Retina (tissue), 1 donor: ENCODE data around the gene NRBF2.
"Not testable (repeated sequence)": the region's sequence is repeated elsewhere in the genome, so short reads cannot be mapped to it uniquely, and the experiment has no call there.

ENCODE experiments used
- DNase-seq: peaks from one replicate; pipeline ENCODE4 v3.0.0-alpha.2; 2016

NRBF2 gene

DNA sequence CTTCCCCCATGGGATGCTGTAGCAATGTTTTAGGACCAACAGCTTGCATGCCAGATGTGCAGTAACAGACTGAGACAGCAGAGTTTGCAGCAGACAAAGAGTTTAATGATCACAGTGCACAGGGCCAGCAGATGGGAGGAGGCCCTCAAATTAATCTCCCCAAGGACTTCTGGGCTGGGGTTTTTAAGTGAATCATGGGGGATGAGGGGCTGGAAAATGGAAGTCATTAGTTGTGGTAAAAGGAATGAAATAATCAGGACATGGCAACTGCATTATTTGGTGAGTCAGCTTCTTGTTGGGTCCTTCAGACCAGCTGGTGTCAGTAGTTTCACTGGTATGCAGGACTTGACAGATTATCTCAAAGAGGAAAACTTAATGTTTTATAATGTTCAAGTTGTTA is 12.6 kb upstream of the NRBF2 start:
- DNase-seq: peak; percentile 8

DNA sequence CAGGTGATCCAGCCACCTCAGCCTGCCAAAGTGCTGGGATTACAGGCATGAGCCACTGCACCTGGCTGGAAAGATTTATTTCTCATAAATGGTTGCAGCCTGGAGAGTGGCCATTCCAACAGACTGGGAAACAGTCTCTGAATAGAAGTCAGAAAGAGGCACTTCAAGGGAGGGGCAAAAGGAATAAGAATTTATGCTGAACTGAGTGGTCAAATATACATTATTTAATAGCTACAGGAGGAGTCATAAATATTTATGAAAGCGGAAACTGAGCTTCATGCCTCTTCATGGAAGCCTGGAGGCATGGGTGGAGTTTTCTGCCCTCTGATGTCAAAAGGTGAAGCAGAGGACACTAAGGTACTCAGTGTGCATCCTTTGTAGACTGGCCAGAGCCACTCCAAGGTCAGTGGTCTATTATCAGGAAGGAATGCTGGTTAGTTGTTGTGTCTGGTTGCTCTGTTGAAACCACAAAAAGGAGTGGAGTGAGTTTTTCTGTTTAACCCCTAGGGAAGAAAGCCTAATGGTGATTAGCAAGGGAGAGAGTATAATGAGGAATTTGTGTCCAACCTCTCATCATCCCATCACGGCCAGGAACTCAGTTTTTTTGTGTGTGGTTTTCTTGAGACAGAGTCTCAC is 9.3 kb upstream of the NRBF2 start:
- DNase-seq: no peak

DNA sequence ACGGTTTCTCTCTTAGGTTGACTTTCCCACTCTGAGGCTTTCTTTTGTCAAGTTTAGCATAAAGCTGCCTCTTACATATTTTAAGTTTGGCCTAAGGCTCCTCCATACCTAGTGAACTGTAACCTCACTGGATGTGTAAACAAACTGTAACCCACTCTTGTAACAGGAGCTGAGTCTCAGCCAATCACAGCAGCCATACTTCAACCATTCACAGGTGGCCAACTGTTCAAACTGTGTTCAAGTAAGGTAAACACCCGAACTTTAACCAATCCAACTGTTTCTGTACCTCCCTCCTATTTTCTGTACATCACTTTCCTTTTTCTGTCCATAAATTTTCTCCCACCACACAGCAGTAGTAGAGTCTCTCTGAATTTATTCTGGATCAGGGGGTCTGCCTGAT is 7.7 kb upstream of the NRBF2 start:
- DNase-seq: no peak

DNA sequence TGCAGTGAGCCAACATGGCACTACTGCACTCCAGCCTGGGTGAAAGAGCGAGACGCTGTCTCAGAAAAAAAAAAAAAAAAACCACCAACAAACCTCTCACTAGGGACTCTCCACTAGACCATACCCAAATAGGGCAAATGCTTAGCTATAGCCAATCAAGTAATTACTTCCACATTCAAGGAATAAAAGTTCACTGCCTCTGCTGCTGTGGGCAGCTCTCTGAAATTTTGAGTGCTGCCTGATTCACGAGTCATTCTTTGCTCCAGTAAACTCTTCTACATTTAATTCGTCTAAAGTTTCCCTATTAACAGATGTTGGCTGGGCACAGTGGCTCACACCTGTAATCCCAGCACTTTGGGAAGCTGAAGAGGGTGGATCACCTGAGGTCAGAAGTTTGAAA is 4.7 kb upstream of the NRBF2 start:
- no peak for DNase-seq

DNA sequence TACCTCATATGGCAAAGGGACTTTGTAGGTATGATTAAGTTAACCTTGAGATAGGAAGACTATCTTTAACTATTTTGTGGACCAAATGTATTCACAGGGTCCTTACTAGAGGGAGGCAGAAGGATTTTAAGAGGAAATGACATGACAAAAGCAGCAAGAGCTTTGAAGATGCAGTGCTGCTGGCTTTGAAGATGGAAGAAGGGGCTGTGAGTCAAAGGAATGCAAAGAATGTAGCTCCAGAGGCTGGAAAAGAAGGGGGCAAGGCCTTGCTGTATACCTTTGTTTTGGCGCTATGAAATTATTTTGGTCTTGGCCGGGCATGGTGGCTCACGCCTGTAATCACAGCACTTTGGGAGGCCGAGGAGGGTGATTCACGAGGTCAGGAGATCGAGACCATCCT is 3.2 kb upstream of the NRBF2 start:
- DNase-seq: no peak

DNA sequence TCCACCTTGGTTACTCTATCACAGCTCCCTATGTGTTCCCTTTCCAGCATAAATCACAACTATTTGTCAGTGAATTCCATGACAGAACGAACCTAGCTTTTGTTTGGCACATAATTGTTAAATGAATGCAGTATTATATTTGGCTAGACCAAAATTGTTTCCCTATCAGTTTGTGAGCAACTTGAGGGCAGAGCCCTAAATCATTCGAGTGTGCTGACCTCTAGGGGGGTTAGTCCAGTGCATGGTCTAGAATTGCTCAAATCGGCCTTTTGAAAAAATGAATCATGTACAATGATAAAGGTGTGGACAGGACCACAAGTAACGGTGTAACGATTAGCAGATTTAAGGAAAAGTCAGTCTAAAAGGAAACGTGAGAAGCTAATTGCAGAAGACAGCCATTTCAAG is 475 bp upstream of the NRBF2 start:
- no peak for DNase-seq

DNA sequence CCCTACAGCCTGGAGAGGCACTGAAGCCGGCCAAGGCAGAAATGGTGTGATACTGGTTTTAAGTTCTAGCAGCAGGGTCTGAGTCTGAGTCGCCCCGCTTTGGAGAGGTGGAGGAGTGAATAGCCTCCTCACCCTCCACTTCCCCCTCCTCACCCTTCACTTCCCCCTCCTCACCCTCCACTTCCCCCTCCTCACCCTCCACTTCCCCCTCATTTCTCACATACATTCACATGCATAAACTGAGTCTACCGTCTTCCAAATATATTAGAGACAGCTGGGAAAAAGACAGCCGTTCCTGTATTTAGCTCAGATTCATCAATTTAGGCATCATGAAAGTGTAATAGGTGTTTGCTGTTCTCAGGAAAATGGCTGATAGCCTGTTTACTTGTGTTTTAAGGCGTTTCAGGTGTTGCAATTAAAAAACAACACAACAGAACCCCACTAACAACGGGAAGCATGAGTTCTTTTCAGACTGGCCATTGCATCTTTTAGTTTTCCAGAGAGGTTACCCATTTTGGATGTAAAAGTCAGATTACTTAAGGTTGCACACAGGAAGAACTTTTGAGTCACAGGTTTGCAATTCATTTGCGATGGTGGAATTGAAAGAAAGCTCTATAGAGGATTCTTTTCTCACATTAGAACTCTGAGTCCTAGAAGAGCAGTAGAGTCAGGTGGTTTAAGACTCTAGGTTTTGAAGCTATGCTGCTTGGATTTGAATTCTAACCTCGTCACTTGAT is 861 bp downstream of the NRBF2 start:
- no peak for DNase-seq

DNA sequence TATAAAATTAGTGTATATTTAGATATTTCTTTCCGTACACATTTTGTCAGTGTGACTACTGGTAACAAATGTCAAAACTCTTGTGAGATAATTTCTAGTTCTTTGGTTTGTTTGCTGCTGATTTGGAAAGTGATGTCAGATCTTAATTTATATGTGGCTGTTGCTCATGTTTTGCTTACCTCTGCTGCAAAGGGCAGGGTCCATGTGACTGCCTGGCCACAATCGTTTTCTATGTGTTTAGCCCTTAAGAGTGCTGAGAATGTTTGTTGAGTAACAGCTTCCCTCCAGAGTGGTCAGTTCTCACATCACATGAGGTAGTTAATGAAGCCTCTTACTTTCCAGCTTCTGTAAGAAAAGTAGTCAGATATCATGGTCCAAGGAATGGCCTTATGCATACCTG is 4.2 kb downstream of the NRBF2 start:
- no peak for DNase-seq

DNA sequence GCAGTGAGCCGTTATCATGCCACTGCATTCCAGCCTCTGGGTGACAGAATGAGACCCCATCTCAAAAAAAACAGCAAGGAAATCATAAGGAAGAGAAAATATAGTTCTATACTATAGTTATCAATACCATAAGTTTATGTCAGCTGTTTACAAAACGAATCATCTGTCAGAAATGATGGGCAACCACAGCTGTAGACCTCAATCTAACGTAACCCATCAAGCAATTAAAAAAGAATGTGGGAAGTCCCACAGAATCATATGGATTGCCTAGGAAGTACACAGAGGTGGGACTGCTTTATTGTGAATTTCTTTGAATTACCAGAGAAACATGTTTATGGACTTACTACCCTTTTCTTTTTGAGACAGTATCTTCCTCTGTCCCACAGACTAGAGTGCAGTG is 6.9 kb downstream of the NRBF2 start:
- DNase-seq: no peak

DNA sequence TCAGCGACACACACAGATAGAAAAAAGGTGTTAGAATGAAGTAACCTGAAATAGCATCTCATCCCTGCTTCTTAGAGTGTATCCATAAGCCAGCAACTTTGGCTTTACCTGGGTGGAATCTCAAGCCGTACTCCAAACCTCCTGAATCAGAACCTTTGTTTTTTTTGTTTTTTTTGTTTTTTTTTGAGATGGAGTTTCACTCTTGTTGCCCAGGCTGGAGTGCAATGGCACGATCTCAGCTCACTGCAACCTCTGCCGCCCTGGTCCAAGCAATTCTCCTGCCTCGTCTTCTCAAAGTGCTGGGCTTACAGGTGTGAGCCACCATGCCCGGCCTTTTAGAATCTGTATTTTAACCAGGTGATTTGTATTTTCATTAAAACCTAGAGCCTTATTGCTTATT is 9.0 kb downstream of the NRBF2 start:
- no peak for DNase-seq

DNA sequence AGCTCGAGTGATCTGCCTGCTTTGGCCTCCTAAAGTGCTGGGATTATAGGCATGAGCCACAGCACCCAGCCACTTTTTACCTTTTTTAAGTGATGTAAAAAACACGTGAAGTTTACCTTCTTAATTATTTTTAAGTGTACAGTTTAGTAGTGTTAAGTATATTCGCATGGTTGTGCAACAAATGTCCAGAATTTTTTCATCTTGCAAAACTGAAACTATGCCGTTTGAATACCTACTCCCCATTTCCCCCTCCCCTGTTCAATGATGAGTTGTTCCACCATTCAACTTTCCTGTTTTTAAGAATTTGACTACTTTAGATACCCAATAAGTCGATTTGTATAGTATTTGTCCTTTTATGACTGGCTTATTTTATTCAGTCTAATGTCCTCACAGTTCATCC is 10.9 kb downstream of the NRBF2 start:
- no peak for DNase-seq

DNA sequence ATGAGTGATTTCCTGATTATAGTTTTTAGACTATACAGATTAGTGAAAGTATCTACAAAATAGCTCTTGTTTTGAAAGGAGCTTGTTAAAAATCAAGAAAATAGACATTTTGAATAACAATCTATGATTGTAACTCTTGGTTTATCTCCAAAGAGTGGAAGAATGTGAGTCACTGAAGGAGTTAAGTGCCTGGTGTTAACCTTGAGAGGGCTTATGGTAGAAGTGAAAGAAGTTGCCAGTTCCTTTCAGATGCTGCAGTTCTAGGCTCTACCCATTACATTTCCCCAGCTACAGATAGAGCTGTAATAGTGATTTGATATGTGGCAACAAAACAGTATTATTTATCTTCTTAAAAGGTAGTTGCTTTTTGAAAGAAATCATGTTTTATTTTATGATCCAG is 12.7 kb downstream of the NRBF2 start:
- DNase-seq: no peak

DNA sequence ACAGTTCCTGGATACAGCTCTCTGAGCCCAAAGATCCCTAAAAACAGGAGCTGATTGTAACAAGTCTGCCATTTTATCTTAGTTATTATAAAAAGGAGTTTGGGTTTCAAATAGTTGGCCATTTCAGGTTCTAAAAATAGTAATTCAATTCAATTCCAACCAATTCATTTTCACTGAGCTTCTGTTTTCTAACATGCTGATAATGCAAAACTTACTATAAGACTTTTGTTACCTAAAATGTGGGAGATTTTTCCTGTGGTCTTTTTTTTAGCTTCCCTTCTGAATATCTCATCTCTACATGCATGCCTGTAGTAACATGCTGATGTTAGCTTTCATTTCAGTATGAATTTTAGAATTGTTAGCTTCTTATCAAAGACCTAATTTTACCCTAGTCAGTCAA is 13.4 kb downstream of the NRBF2 start:
- no peak for DNase-seq

DNA sequence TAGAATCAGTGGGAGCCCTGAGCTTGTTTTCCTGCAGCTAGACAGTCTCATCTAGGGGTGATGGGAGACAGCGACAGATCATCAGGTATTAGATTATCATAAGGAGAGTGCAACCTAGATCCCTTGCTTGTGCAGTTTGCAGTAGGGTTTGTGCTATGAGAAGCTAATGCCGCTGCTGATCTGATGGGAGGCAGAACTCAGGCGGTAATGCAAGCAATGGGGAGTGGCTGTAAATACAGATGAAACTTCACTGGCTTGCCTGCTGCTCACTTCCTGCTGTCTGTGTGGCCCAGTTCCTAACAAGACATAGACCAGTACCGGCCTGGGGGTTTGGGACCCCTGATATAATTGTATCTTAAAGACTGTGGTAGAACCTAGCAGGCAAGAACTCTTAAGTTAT is 17.6 kb downstream of the NRBF2 start:
- DNase-seq: no peak

DNA sequence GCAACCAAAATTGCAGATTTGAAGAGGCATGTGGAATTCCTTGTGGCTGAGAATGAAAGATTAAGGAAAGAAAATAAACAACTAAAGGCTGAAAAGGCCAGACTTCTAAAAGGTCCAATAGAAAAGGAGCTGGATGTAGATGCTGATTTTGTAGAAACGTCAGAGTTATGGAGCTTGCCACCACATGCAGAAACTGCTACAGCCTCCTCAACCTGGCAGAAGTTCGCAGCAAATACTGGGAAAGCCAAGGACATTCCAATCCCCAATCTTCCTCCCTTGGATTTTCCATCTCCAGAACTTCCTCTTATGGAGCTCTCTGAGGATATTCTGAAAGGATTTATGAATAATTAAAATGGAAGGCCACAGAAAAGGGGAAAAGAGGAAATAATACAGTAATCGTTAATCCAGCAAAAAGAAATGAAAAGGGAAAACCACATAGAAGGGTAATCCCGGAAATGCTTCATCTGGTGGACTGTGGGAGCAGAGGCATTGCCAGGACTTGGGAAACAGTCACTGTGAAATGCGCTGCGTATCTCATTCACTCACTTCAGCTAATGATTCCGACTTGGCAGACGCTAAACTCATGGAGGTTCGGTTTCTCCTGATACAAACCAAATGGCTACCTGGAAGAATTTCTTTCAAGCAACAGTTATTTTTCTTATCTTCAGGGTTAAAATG is 20.9 kb downstream of the NRBF2 start:
- not testable (repeated sequence) for DNase-seq

DNA sequence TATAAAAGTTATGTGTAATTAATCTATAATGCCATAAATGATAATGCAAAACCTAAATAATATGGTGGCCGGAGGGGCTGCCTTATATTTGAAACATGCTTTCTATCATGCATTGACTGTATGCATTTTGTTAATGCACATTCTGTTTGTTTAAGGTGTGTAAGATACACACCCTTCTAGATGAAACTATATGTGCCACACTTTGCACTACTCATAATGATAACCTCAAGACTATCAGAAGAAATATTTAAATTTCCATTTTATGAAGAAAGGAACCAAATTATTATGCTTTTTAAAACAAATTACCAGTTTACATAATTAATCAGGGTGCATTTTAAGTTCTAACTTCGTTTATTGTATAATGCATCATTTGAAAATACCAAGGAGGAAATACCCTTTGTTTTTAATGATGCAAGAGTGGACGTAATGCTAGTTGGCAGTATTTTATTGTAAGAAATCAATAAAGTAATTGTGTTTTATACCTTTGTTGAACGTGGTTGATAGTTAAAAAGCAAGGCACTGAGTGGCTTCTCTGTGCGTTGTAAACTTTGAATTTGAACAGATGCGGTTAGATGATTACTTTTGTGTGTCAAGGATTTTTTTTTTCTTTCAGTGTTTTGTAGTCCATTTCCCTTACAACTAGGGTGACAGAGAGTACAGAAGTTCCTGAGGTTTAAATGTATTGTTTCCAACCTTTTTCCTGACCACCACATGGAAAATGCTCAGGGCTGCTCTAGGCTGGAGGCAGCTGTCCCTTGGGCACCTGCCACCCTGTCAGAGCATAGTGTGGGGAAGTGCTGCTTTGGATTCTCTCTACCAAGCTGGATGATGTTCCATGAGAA is 21.6 kb downstream of the NRBF2 start:
- DNase-seq: no peak

DNA sequence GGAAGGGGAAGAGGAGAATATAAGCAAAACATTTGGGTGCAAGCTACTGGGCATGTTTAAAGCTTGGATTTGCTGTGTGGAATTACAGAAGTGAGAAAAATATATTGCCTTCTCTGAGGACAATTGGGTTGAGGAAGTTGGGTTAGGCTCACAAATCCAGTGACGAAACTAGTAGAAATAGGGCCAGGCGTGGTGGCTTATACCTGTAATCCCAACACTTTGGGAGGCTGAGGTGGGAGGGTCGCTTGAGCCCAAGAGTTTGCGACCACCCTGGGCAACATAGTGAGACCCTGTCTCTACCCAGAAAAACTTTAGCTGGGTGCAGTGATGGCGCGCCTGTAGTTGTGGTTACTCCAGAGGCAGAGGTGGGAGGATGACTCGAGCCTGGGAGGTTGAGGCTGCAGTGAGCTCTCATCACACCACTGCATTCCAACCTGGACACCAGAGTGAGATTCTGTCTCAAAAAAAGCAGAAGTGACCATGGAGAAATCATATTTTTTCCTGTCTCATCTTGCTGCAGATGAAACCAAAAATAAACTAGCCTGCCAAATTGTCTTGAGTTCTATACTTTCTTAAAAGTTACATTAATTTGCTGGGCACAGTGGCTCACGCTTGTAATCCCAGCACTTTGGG is 22.4 kb downstream of the NRBF2 start:
- no peak for DNase-seq

DNA sequence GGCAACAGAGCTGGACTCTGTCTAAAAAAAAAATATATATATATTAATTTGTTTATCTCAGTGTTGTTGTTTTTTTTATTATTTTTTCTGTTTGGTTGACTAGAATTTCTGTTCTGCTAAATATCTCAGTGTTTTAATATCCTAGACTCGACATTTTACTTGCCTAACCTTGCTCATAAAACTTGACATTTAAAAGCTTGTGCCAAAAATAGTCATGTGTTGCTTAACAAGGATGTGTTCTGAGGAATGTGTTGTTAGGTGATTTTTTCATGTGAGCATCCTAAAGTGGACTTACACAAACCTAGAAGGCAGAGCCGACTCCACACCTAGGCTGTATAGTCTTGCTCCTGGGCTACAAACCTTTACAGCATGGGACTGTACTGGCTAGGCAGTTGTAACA is 23.1 kb downstream of the NRBF2 start:
- no peak for DNase-seq

DNA sequence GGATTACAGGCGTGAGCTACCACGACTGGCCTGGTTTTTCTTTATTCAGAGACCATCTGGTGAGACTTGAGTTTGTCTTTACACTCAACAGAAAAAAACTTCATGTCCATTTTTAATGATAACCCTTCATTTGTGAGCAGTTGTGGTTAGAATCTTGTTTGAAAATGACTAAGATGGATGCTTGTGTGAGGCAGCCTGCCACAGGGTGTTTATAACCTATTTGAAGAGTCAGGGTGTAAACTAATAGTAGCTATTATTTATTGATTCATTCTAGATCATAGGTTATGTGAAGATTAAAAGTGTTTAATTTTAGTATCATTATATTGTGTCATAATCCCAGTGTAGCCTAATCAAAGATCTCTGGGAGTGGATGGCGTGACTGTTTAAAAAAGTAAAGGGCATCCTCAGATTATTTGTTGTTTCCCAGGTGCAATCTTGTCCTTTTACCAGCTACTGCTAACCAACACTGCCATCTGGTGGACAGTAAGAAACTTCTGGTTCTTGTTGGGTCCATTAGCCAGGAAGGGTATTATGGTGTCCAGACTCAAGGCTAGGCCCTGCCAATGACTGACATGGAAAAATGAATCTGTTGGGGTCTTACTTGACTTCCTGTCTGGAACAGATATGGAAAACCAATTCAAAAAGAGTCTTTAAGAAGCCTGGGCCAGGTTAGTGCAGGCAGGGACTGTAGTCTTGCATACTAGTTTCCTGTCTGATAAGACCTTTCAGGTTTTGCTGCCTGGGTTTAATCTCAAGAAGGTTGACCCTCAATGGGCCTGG is 24.9 kb downstream of the NRBF2 start:
- peak; percentile 61 for DNase-seq

DNA sequence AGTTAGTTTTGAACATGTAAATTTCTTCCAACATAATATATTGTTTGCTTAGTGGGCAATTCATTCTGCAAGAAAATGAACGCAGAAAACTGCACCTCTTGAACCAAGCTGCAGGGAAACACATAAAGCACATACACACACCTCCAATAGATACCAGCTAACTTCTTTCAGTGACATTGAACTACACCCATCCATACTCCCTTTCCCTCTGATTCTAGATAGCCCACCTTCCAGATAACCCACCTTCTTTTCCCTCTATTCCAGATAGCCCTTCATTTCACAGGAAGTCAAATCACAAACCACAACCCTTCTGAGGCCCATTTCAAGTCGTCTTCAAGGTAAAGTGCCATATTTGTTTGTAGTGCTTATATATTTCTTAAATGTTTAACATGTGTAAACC is 28.5 kb downstream of the NRBF2 start:
- no peak for DNase-seq

DNA sequence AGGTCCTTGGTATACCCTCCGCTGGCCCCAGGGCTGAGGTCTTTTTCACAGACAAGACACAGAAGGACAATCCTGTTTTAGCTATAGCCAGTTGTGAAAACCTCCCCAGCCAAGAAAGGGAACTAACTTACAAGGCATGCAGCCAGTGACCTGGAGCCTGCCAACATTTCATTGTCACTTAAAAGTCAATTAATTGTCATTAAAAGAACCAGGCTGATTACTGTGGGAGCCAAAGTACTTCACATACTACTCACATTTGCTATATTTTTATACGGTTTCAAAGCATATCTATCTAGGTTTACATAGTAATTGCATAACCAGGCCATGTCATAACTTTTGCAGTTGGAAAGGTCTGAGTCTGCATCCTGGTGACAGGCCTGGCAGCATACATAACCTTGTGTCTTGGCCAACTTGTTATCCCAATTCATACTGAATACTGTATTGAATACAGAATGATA is 31.1 kb downstream of the NRBF2 start:
- no peak for DNase-seq

DNA sequence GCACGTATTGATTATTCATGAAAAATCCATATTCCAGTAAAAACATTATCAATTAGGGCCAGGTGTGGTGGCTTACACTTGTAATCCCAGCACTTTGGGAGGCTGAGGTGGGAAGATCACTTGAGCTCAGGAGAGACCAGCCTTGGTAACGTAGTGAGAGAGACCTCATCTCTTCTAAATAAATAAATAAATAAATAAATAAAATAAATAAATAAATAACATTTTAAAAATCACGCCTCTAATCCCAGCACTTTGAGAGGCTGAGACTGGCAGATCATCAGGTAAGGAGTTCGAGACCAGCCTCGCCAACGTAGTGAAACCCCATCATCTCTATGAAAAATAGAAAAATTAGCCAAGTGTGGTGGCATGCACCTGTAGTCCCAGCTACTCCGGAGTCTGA is 32.1 kb downstream of the NRBF2 start:
- DNase-seq: no peak
